T-helper 22 cell (primary cell): ENCODE data around the gene IL17RC.

Experiments
- DNase-seq: peaks from one replicate; pipeline ENCODE4 v3.0.0-alpha.2; 2020; ENCODE audit warnings: low read depth

IL17RC gene

GRCh38 chr3:9946112-9947024 is 29.5 kb downstream of the IL17RC start:
- DNase-seq: peak; percentile 67

GRCh38 chr3:9947025-9947995 is 30.4 kb downstream of the IL17RC start:
- DNase-seq: no peak

GRCh38 chr3:9948586-9948985 is 31.7 kb downstream of the IL17RC start:
- DNase-seq: no peak

- no peak for DNase-seq
These were observed 32.2 kb downstream of the IL17RC start for GRCh38 chr3:9949115-9949514.

GRCh38 chr3:9949626-9950025 is 32.7 kb downstream of the IL17RC start:
- no peak for DNase-seq

- no peak for DNase-seq
These were observed 34.2 kb downstream of the IL17RC start for GRCh38 chr3:9951126-9951525.

- no peak for DNase-seq
These were observed 34.7 kb downstream of the IL17RC start for GRCh38 chr3:9951598-9951961.

- no peak for DNase-seq
These were observed 35.3 kb downstream of the IL17RC start, which contains the start of gene PRRT3 for GRCh38 chr3:9951962-9952805. Gene PRRT3 (minus strand): TSS chr3:9952408. CDS start chr3:9950115, 2,293 bp downstream.

GRCh38 chr3:9955067-9955502 is 38.2 kb downstream of the IL17RC start:
- DNase-seq: no peak

GRCh38 chr3:9955611-9956352 is 38.9 kb downstream of the IL17RC start:
- no peak for DNase-seq

- no peak for DNase-seq
These were observed 40.3 kb downstream of the IL17RC start for GRCh38 chr3:9957214-9957613.

- no peak for DNase-seq
These were observed 48.4 kb downstream of the IL17RC start for GRCh38 chr3:9965200-9965875.

GRCh38 chr3:9966841-9967240 is 49.9 kb downstream of the IL17RC start:
- no peak for DNase-seq

- DNase-seq: no peak
These were observed 52.7 kb downstream of the IL17RC start for GRCh38 chr3:9969632-9970019.

GRCh38 chr3:9970020-9970652 is 53.2 kb downstream of the IL17RC start:
- DNase-seq: no peak

GRCh38 chr3:9976721-9977709 is 60.1 kb downstream of the IL17RC start:
- no peak for DNase-seq

GRCh38 chr3:9978710-9979305 is 61.9 kb downstream of the IL17RC start:
- DNase-seq: no peak

GRCh38 chr3:9980251-9980650 is 63.4 kb downstream of the IL17RC start:
- DNase-seq: no peak
